ENCODE data around the gene PPIE.
"Not testable (repeated sequence)": the region's sequence is repeated elsewhere in the genome, so short reads cannot be mapped to it uniquely, and the experiment has no call there.

PPIE gene

GRCh38 chr1:39773369-39773979, 34.8 kb downstream of the PPIE start:
- H3K27ac Mint-ChIP-seq; DNase-seq; H3K4me3 Mint-ChIP-seq; H3K9me3 Mint-ChIP-seq; H3K36me3 Mint-ChIP-seq (ENCODE audit: low read depth): not testable (repeated sequence)
- Mint-ChIP-seq H3K27me3 (ENCODE audit: low read depth, poor library complexity) (peaks cover 26% of the 10 kb centered on the region), H3K4me1 (peaks cover 19% of the 10 kb centered on the region)

- not testable (repeated sequence) for DNase-seq; H3K4me3 Mint-ChIP-seq; H3K9me3 Mint-ChIP-seq; H3K36me3 Mint-ChIP-seq (ENCODE audit: low read depth); H3K27ac Mint-ChIP-seq
- Mint-ChIP-seq H3K4me1 (peaks cover 18% of the 10 kb centered on the region), H3K27me3 (ENCODE audit: low read depth, poor library complexity) (peaks cover 23% of the 10 kb centered on the region)
Observed at GRCh38 chr1:39775141-39775540, 36.5 kb downstream of the PPIE start.

- H3K36me3 Mint-ChIP-seq (ENCODE audit: low read depth); H3K27ac Mint-ChIP-seq; H3K9me3 Mint-ChIP-seq; DNase-seq; H3K4me3 Mint-ChIP-seq: not testable (repeated sequence)
- H3K27me3 Mint-ChIP-seq (ENCODE audit: low read depth, poor library complexity), result peaks cover 26% of the 10 kb centered on the region
- H3K4me1 Mint-ChIP-seq, result peaks cover 14% of the 10 kb centered on the region
Observed at GRCh38 chr1:39775676-39776399, 37.2 kb downstream of the PPIE start.

- no peak overlapping the region for H3K4me3 Mint-ChIP-seq
- no peaks in the 10 kb centered on the region for H3K9me3 Mint-ChIP-seq
- H3K27me3 Mint-ChIP-seq (ENCODE audit: low read depth, poor library complexity), result peaks cover 29% of the 10 kb centered on the region
- no peak overlapping the region for H3K27ac Mint-ChIP-seq
- no peak for TF ChIP-seq CTCF (IDR thresholded peaks at IDR 0.05)
- DNase-seq, result no peak
- H3K4me1 Mint-ChIP-seq, result peaks cover 14% of the 10 kb centered on the region
- H3K36me3 Mint-ChIP-seq (ENCODE audit: low read depth), result no peaks in the 10 kb centered on the region
Observed at GRCh38 chr1:39776400-39776713, 37.7 kb downstream of the PPIE start.

- Mint-ChIP-seq H3K27ac (no peak overlapping the region), H3K36me3 (ENCODE audit: low read depth) (no peaks in the 10 kb centered on the region), H3K4me3 (no peak overlapping the region), H3K27me3 (ENCODE audit: low read depth, poor library complexity) (peaks cover 34% of the 10 kb centered on the region), H3K4me1 (peaks cover 14% of the 10 kb centered on the region), H3K9me3 (no peaks in the 10 kb centered on the region)
- TF ChIP-seq CTCF (IDR thresholded peaks at IDR 0.05), result no peak
- no peak for DNase-seq
Observed at GRCh38 chr1:39776886-39777285, 38.2 kb downstream of the PPIE start.

GRCh38 chr1:39777306-39777705, 38.6 kb downstream of the PPIE start:
- no peak for TF ChIP-seq CTCF (IDR thresholded peaks at IDR 0.05)
- H3K9me3 Mint-ChIP-seq, result no peaks in the 10 kb centered on the region
- H3K27me3 Mint-ChIP-seq (ENCODE audit: low read depth, poor library complexity), result peaks cover 37% of the 10 kb centered on the region
- no peak overlapping the region for H3K4me3 Mint-ChIP-seq
- no peaks in the 10 kb centered on the region for H3K36me3 Mint-ChIP-seq (ENCODE audit: low read depth)
- no peak for DNase-seq
- H3K27ac Mint-ChIP-seq, result no peak overlapping the region
- H3K4me1 Mint-ChIP-seq, result peaks cover 14% of the 10 kb centered on the region

GRCh38 chr1:39777896-39778295, 39.2 kb downstream of the PPIE start:
- Mint-ChIP-seq H3K4me1 (peaks cover 14% of the 10 kb centered on the region), H3K27me3 (ENCODE audit: low read depth, poor library complexity) (peaks cover 43% of the 10 kb centered on the region)
- H3K4me3 Mint-ChIP-seq; H3K36me3 Mint-ChIP-seq (ENCODE audit: low read depth); H3K9me3 Mint-ChIP-seq; DNase-seq; H3K27ac Mint-ChIP-seq: not testable (repeated sequence)

GRCh38 chr1:39778463-39779099, 39.9 kb downstream of the PPIE start:
- H3K36me3 Mint-ChIP-seq (ENCODE audit: low read depth); H3K9me3 Mint-ChIP-seq; H3K27ac Mint-ChIP-seq; DNase-seq; H3K4me3 Mint-ChIP-seq: not testable (repeated sequence)
- Mint-ChIP-seq H3K4me1 (peaks cover 14% of the 10 kb centered on the region), H3K27me3 (ENCODE audit: low read depth, poor library complexity) (peaks cover 50% of the 10 kb centered on the region)
